ENCODE results near the gene CAMTA1. TPM values are rescaled to one million over a fixed set of nuclear protein-coding genes. Genes with fewer than 3 reads are reported as not detected.

Gene CAMTA1
- total RNA-seq, 1 donor from 2014 or later, result 63.8 TPM

DNA sequence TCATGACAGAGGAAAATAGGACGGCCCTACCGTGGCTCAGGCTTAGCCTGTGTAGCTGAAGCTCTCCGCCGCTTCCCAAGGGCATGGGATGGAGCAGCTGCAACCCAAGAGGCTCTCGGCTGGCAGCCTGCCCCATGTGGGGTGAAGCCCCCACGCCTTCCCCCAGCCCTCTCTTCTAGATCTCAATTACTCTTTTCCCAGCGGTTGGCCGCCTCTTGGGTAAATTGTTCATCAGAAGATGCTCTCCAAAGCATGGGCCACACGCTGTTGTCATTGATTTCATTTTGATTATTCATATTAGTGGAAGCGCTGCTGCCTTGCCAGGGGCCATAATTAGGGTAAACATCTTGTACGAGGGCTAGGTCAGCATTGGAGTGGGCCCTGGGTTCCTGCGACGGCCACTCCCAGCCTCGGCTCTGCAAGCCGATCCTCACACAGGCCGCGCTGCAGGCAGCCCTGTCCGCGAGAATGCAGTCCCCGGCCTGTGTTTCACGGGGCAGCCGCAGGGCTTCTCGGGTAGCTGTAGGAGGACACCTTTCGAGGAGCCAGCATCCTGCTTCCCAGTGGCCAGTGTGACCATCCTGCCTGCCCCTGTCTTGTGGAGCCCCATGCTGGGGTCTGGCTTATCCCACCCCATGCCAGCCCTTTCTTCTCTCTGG, 871.4 kb downstream of the CAMTA1 start:
- H3K4me3 Mint-ChIP-seq (ENCODE audit: unreplicated experiment), result no peak overlapping the region
- no peak for DNase-seq (ENCODE audit: low spot score)
- no peaks in the 10 kb centered on the region for H3K27me3 Mint-ChIP-seq (ENCODE audit: low read depth)
- H3K4me1 Mint-ChIP-seq (ENCODE audit: low read depth), result no peaks in the 10 kb centered on the region
- no peaks in the 10 kb centered on the region for H3K9me3 Mint-ChIP-seq (ENCODE audit: low read depth)
- H3K36me3 Mint-ChIP-seq (ENCODE audit: low read depth), result no peaks in the 10 kb centered on the region
- H3K27ac Mint-ChIP-seq (ENCODE audit: unreplicated experiment), result no peak overlapping the region
- TF ChIP-seq CTCF (IDR thresholded peaks at IDR 0.05), result no peak

GRCh38 chr1:7657287-7658016, 872.2 kb downstream of the CAMTA1 start:
- Mint-ChIP-seq H3K4me1 (ENCODE audit: low read depth) (no peaks in the 10 kb centered on the region), H3K27ac (ENCODE audit: unreplicated experiment) (no peak overlapping the region), H3K36me3 (ENCODE audit: low read depth) (no peaks in the 10 kb centered on the region), H3K9me3 (ENCODE audit: low read depth) (no peaks in the 10 kb centered on the region), H3K27me3 (ENCODE audit: low read depth) (no peaks in the 10 kb centered on the region), H3K4me3 (ENCODE audit: unreplicated experiment) (no peak overlapping the region)
- no peak for DNase-seq (ENCODE audit: low spot score)
- no peak for TF ChIP-seq CTCF (IDR thresholded peaks at IDR 0.05)

DNA sequence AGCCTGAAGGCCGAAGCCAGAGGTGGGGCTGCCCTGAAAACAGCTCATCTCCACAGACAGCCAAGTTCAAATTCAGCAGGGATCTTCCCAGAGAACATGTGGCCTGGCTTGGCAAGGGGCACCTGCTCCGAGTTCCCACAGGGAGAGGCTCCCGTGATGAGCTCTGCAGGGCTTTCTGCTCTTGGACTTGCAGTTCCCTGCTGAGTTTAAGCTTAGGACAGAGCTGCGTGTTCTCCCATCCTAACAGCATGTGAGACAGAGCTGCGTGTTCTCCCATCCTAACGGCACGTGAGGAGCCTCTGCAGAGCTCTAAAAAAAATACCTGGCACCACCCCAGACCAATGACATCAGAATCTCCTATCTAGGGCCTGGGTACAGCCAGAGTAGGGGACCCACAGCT, 872.8 kb downstream of the CAMTA1 start:
- Mint-ChIP-seq H3K9me3 (ENCODE audit: low read depth) (no peaks in the 10 kb centered on the region), H3K27ac (ENCODE audit: unreplicated experiment) (no peak overlapping the region), H3K4me1 (ENCODE audit: low read depth) (no peaks in the 10 kb centered on the region), H3K4me3 (ENCODE audit: unreplicated experiment) (no peak overlapping the region), H3K27me3 (ENCODE audit: low read depth) (no peaks in the 10 kb centered on the region), H3K36me3 (ENCODE audit: low read depth) (no peaks in the 10 kb centered on the region)
- TF ChIP-seq CTCF (IDR thresholded peaks at IDR 0.05), result no peak
- no peak for DNase-seq (ENCODE audit: low spot score)

DNA sequence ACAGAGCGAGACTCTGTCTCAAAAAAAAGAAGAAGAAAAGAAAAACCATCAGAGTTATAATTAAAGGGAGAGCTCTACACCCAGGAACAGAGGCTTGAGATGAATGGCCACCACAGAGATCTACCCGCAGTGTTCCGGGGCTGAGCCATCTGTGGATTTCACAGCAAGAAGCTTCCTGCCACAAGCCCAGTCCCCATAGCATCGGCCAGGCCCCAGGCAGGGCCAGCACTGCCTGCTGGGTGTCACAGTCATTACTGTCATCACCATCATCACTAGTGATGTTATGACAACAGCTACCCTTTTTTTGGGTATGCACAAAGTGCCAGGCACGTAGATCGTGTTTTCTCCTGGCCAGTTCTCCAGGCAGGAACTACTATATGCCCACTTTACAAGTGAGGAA, 874.3 kb downstream of the CAMTA1 start:
- Mint-ChIP-seq H3K36me3 (ENCODE audit: low read depth) (no peaks in the 10 kb centered on the region), H3K27ac (ENCODE audit: unreplicated experiment) (peak overlapping the region; percentile 49), H3K9me3 (ENCODE audit: low read depth) (no peaks in the 10 kb centered on the region), H3K27me3 (ENCODE audit: low read depth) (no peaks in the 10 kb centered on the region), H3K4me1 (ENCODE audit: low read depth) (no peaks in the 10 kb centered on the region), H3K4me3 (ENCODE audit: unreplicated experiment) (no peak overlapping the region)
- TF ChIP-seq CTCF (IDR thresholded peaks at IDR 0.05), result no peak
- DNase-seq (ENCODE audit: low spot score), result no peak

DNA sequence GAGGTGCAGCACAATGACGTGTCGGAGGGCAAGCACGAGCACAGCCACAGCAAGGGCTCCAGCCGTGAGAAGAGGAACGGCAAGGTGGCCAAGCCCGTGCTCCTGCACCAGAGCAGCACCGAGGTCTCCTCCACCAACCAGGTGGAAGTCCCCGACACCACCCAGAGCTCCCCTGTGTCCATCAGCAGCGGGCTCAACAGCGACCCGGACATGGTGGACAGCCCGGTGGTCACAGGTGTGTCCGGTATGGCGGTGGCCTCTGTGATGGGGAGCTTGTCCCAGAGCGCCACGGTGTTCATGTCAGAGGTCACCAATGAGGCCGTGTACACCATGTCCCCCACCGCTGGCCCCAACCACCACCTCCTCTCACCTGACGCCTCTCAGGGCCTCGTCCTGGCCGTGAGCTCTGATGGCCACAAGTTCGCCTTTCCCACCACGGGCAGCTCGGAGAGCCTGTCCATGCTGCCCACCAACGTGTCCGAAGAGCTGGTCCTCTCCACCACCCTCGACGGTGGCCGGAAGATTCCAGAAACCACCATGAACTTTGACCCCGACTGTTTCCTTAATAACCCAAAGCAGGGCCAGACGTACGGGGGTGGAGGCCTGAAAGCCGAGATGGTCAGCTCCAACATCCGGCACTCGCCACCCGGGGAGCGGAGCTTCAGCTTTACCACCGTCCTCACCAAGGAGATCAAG, 878.3 kb downstream of the CAMTA1 start:
- Mint-ChIP-seq H3K27ac (ENCODE audit: unreplicated experiment) (no peak overlapping the region), H3K4me3 (ENCODE audit: unreplicated experiment) (no peak overlapping the region), H3K9me3 (ENCODE audit: low read depth) (no peaks in the 10 kb centered on the region), H3K4me1 (ENCODE audit: low read depth) (no peaks in the 10 kb centered on the region), H3K36me3 (ENCODE audit: low read depth) (no peaks in the 10 kb centered on the region), H3K27me3 (ENCODE audit: low read depth) (no peaks in the 10 kb centered on the region)
- no peak for DNase-seq (ENCODE audit: low spot score)
- no peak for TF ChIP-seq CTCF (IDR thresholded peaks at IDR 0.05)
